A549 (cell line): ENCODE results near the gene LMNTD1. TPM values are rescaled to one million over a fixed set of nuclear protein-coding genes. Genes with fewer than 3 reads are reported as not detected.

Experiments
- ATAC-seq, 2 experiments: fragments of 200-7000 bp in 1 of 2; fragments of >200 bp in 1 of 2; cut with Nextera tagmentation in 1 of 2; cut with Tn5 transposase in 1 of 2; 3 replicates each; pipeline versions ENCODE4 v1.8.0 to v1.9.1; 2018 to 2020; ENCODE audit warnings: mild to moderate bottlenecking in 1 of 2, moderate library complexity in 1 of 2
- CTCF ChIA-PET: fragments of 300-600 bp; sonication (Branson Sonifier 250); formaldehyde crosslinking; extraction: SDS; loops from one replicate; lab custom pipeline; 2021; ENCODE audit warnings: antibody characterized with exemption, inconsistent platforms; lab: Yijun Ruan, JAX
- POLR2A ChIA-PET: fragments of 350-600 bp; formaldehyde crosslinking; extraction: SDS; loops from one replicate; lab custom pipeline; 2021; ENCODE audit warnings: antibody characterized with exemption, inconsistent platforms; lab: Yijun Ruan, JAX
- DNase-seq, 2 experiments: peaks; one replicate each; pipeline versions ENCODE4 v3.0.0 to v3.0.0-alpha.2; 2011 to 2016; ENCODE audit warnings: low read depth in 1 of 2, low spot score in 1 of 2
- FAIRE-seq: peaks from 2 replicates; lab custom pipeline; 2011; peaks lifted over from hg19 to GRCh38; lab: Jason Lieb, UNC
- H3K27ac ChIP-seq, 2 experiments: fragments of >200 bp; sonication (Bioruptor Twin); formaldehyde crosslinking; 3 replicates each; pipeline ENCODE4 v1.5.1; 2016 to 2017
- H3K4me1 ChIP-seq: fragments of >200 bp; sonication (Bioruptor Twin); formaldehyde crosslinking; 3 replicates; pipeline ENCODE4 v1.6.1; 2016
- H3K4me2 ChIP-seq: fragments of >200 bp; sonication (Bioruptor Twin); formaldehyde crosslinking; 3 replicates; pipeline ENCODE4 v1.6.1; 2016
- H3K4me3 ChIP-seq: fragments of >200 bp; sonication (Bioruptor Twin); formaldehyde crosslinking; 3 replicates; pipeline ENCODE4 v1.5.1; 2016
- H3K9me3 ChIP-seq: fragments of >200 bp; sonication (Bioruptor Twin); formaldehyde crosslinking; 3 replicates; pipeline ENCODE4 v1.6.1; 2016
- ATOH8 ChIP-seq: fragments of 250-450 bp; sonication (Bioruptor Pico); IDR thresholded peaks from 2 replicates; pipeline ENCODE4 v1.5.0; 2020; ENCODE audit warnings: low read depth, mild to moderate bottlenecking, moderate library complexity
- CHD2 ChIP-seq: fragments of 150-350 bp; IDR thresholded peaks from 2 replicates; pipeline ENCODE4 v1.6.1; 2014; ENCODE audit warnings: low read length; ENCODE audit not compliant: partially characterized antibody
- E2F6 ChIP-seq: IDR thresholded peaks from 2 replicates; pipeline ENCODE4 v1.6.1; 2012; ENCODE audit warnings: low read depth, borderline replicate concordance
- ELK1 ChIP-seq: fragments of 150-350 bp; IDR thresholded peaks from 2 replicates; pipeline ENCODE4 v1.6.1; 2014; ENCODE audit warnings: low read depth, mild to moderate bottlenecking, low read length
- EP300 ChIP-seq, 2 experiments: fragments of >200 bp; sonication (Bioruptor Twin); formaldehyde crosslinking; IDR thresholded peaks; 2 replicates in 1 of 2; 3 replicates in 1 of 2; pipeline ENCODE4 v1.6.1; 2016 to 2017
- FOSL2 ChIP-seq, 2 experiments: fragments of 450-650 bp in 1 of 2; fragments of >200 bp in 1 of 2; sonication (Bioruptor Twin) in 1 of 2; formaldehyde crosslinking; IDR thresholded peaks; 2 replicates each; pipeline versions ENCODE4 v1.5.0 to v1.6.1; 2016 to 2020; ENCODE audit warnings: mild to moderate bottlenecking in 1 of 2, moderate library complexity in 1 of 2
- FOXS1 ChIP-seq: fragments of 250-450 bp; sonication (Bioruptor Pico); IDR thresholded peaks from 2 replicates; pipeline ENCODE4 v1.5.0; 2020; ENCODE audit warnings: mild to moderate bottlenecking, moderate library complexity
- GATA3 ChIP-seq: IDR thresholded peaks from 2 replicates; pipeline ENCODE4 v1.6.1; 2012; ENCODE audit warnings: borderline replicate concordance
- HMGXB4 ChIP-seq: fragments of 250-450 bp; sonication (Bioruptor Pico); IDR thresholded peaks from 2 replicates; pipeline ENCODE4 v1.5.0; 2021; ENCODE audit warnings: mild to moderate bottlenecking, moderate library complexity, borderline replicate concordance
- HOXB5 ChIP-seq: fragments of 250-450 bp; sonication (Bioruptor Pico); IDR thresholded peaks from 2 replicates; pipeline ENCODE4 v1.5.0; 2020; ENCODE audit warnings: mild to moderate bottlenecking, moderate library complexity
- MAFK ChIP-seq: fragments of 450-650 bp; IDR thresholded peaks from 2 replicates; pipeline ENCODE4 v1.6.1; 2014; ENCODE audit not compliant: partially characterized antibody
- MYC ChIP-seq: IDR thresholded peaks from 2 replicates; pipeline ENCODE4 v1.6.1; 2012; ENCODE audit warnings: mild to moderate bottlenecking, inconsistent platforms, low read length, improper control_type of control experiment, borderline replicate concordance
- NPAS2 ChIP-seq: fragments of 250-450 bp; sonication (Bioruptor Pico); IDR thresholded peaks from 2 replicates; pipeline ENCODE4 v1.8.0; 2022; ENCODE audit warnings: mild to moderate bottlenecking, moderate library complexity, borderline replicate concordance
- NR3C1 ChIP-seq: fragments of >200 bp; sonication (Bioruptor Twin); formaldehyde crosslinking; IDR thresholded peaks from 3 replicates; pipeline ENCODE4 v1.6.1; 2017
- PBX3 ChIP-seq: IDR thresholded peaks from 2 replicates; pipeline ENCODE4 v1.6.1; 2012
- POLR2A ChIP-seq: IDR thresholded peaks from 2 replicates; pipeline ENCODE4 v1.6.1; 2012; ENCODE audit warnings: mild to moderate bottlenecking, low read length
- RAD21 ChIP-seq, 2 experiments: fragments of >200 bp in 1 of 2; sonication (Bioruptor Twin) in 1 of 2; formaldehyde crosslinking in 1 of 2; IDR thresholded peaks in 1 of 2; conservative IDR thresholded peaks in 1 of 2; 2 replicates in 1 of 2; 3 replicates in 1 of 2; pipeline ENCODE4 v1.6.1; 2012 to 2018; ENCODE audit warnings: inconsistent platforms in 1 of 2
- SREBF2 ChIP-seq: fragments of 450-650 bp; IDR thresholded peaks from 2 replicates; pipeline ENCODE4 v1.6.1; 2014; ENCODE audit warnings: mild to moderate bottlenecking, moderate library complexity
- ZNF302 ChIP-seq: fragments of 250-450 bp; sonication (Bioruptor Pico); IDR thresholded peaks from 2 replicates; pipeline ENCODE4 v1.9.0; 2021; ENCODE audit warnings: inconsistent platforms, mild to moderate bottlenecking, moderate library complexity
- WGBS: methylation state at CpG from one replicate; pipeline ENCODE4 v1.1.6; 2017; ENCODE audit errors: missing lambda C conversion rate; 5-methylcytosine and 5-hydroxymethylcytosine counted together
- polyA plus RNA-seq, 4 experiments: library from polyadenylated mRNA; depleted of rRNA in 3 of 4; stranded (reverse); fragments of >200 nt; fragmentation: RNase III in 1 of 4; extraction: RNeasy Plus Mini Kit Qiagen cat#74134 plus additional on column Dnase treatment in 1 of 4; gene quantifications; 2 replicates in 3 of 4; 3 replicates in 1 of 4; pipeline ENCODE4 v1.2.3, GENCODE V29; 2011 to 2017

The LMNTD1 gene
- polyA plus RNA-seq, 2 of the 4 experiments (the other 2 are of a cell fraction): not detected

- 32% methylated on average over 6 of the region's 6 CpGs for WGBS
- Histone ChIP-seq H3K27ac (no peak overlapping the region), H3K4me3 (no peak overlapping the region), H3K9me3 (peaks cover 7% of the 10 kb centered on the region; the same call in 2 of the 3 replicates), H3K4me2 (no peak overlapping the region), H3K4me1 (peaks cover 4% of the 10 kb centered on the region; the same call in 1 of the 3 replicates)
- no peak for TF ChIP-seq EP300 (IDR thresholded peaks at IDR 0.05)
- no peak for TF ChIP-seq RAD21 (conservative IDR thresholded peaks at IDR 0.05 in 1 of 2, IDR thresholded peaks at IDR 0.05 in 1 of 2)
- TF ChIP-seq MAFK: no peak
- TF ChIP-seq HOXB5: no peak
- no peak for TF ChIP-seq ZNF302 (CRISPR knock-in tag)
- no peak for TF ChIP-seq NR3C1
- no peak for TF ChIP-seq CHD2
- TF ChIP-seq NPAS2: no peak
- TF ChIP-seq MYC: no peak
- no peak for TF ChIP-seq FOXS1
- TF ChIP-seq E2F6: no peak
- ATAC-seq (no peak), FAIRE-seq (no peak), DNase-seq (no peak)
- ChIA-PET POLR2A (no interaction called here), CTCF (no interaction called here)
These were observed 52.4 kb downstream of the LMNTD1 start for GRCh38 chr12:25500651-25501050.

- WGBS: 77% methylated on average over 7 of the region's 7 CpGs
- Histone ChIP-seq H3K27ac (no peak overlapping the region), H3K9me3 (peaks cover 7% of the 10 kb centered on the region; the same call in 2 of the 3 replicates), H3K4me3 (no peak overlapping the region), H3K4me2 (no peak overlapping the region), H3K4me1 (peaks cover 11% of the 10 kb centered on the region; the same call in 1 of the 3 replicates)
- ChIA-PET CTCF (no interaction called here), POLR2A (no interaction called here)
- no peak for DNase-seq
- FAIRE-seq: no peak
- no peak for ATAC-seq
- no peak for TF ChIP-seq ATOH8
- TF ChIP-seq, all 56 proteins: peak for 0
These were observed 56.1 kb downstream of the LMNTD1 start for GRCh38 chr12:25497021-25497420.

GRCh38 chr12:25496098-25496587 lies 56.9 kb downstream of the LMNTD1 start:
- ChIA-PET CTCF (no interaction called here), POLR2A (no interaction called here)
- TF ChIP-seq GATA3 (no peak), MAFK (no peak), RAD21 (conservative IDR thresholded peaks at IDR 0.05 in 1 of 2, IDR thresholded peaks at IDR 0.05 in 1 of 2) (no peak), FOSL2 (IDR thresholded peaks at IDR 0.05) (no peak), FOSL2 (CRISPR knock-in tag; IDR thresholded peaks at IDR 0.05) (no peak), ELK1 (no peak), HOXB5 (no peak), SREBF2 (no peak), POLR2A (no peak), PBX3 (no peak), HMGXB4 (CRISPR knock-in tag) (no peak)
- Histone ChIP-seq H3K4me1 (peaks cover 11% of the 10 kb centered on the region; the same call in 1 of the 3 replicates), H3K4me2 (no peak overlapping the region), H3K9me3 (peaks cover 7% of the 10 kb centered on the region; the same call in 2 of the 3 replicates), H3K27ac (no peak overlapping the region), H3K4me3 (no peak overlapping the region)
- DNase-seq (no peak), ATAC-seq (no peak), FAIRE-seq (no peak)
- 43% methylated on average over 5 of the region's 5 CpGs for WGBS
